NCI-H1092 treated with DMSO at 0.1 percent for 48 hours (cell line): ENCODE data around the gene LAMB1.
A peak's percentile ranks its signal among the peaks of the same experiment; 100 is the strongest.
"Not testable (repeated sequence)": the region's sequence is repeated elsewhere in the genome, so short reads cannot be mapped to it uniquely, and the experiment has no call there.

Source experiments
- DNase-seq: peaks from one replicate; lab custom pipeline; 2025; lab: John Stamatoyannopoulos, UW

The LAMB1 gene

GRCh38 chr7:107946451-107946850 lies 56.5 kb downstream of the LAMB1 start:
- no peak for DNase-seq

DNA sequence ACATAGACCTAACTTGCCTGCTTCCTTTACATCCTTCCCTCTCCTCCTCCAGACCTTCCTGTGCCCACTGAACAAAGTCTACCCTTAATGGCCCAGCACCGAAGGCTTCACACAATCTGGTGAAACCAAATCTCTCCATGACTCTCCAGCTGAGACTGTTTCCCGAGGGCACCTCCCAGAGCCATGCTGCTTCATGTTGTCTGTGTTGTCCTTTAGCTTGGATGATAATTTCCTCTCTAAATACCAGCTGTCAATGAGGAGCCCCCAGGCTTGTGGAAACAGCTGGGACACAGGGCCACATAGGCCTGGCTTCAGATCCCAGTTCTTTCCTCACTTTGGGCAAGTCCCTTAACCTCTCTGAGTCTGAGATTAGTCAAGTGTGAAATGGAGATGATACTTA lies 57.6 kb downstream of the LAMB1 start:
- no peak for DNase-seq

GRCh38 chr7:107944411-107945169 lies 58.4 kb downstream of the LAMB1 start:
- no peak for DNase-seq

- DNase-seq = no peak
Measured at GRCh38 chr7:107943018-107943417, 59.9 kb downstream of the LAMB1 start.

- no peak for DNase-seq
Measured at GRCh38 chr7:107940951-107941350, 62.0 kb downstream of the LAMB1 start.

- no peak for DNase-seq
Measured at GRCh38 chr7:107939573-107940489, 63.1 kb downstream of the LAMB1 start.

DNA sequence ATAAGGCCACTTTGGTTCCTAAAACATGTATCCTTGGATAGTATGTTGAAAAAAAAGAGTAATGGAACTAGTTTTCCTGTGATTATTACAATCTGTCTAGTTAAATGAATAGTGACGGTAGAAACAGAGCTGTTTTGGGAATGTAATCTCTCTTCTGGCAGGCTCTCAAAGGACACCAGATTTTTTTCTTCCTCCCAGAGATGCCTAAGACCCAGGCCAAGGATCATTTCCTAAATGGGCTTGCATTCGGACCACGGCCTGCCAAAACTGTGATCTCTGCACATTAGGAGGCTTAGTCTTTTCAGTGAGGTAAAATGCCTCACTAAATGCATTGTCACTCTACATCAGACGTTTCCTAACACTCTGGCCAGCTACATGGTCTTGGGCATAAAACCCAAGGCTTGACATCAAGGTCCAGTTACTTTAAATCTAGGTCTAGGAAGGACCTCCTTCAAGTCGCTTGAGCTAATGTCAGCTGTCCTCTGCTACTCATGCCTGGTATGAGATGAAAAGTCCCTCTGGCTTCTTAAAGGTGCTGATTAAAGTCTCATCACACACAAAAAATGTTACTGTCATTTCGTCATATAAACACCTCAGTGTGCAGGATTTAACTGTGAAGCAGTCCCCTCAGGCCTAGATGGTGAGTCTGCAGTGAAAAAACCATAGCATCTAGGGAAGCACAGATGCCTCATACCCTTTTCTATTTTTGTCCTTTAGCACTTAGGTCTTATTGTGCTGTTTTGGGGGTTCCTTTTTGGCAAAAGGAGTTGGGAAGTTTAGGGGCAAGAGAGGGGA lies 64.3 kb downstream of the LAMB1 start:
- DNase-seq = no peak

GRCh38 chr7:107937531-107937930 lies 65.4 kb downstream of the LAMB1 start:
- no peak for DNase-seq

DNA sequence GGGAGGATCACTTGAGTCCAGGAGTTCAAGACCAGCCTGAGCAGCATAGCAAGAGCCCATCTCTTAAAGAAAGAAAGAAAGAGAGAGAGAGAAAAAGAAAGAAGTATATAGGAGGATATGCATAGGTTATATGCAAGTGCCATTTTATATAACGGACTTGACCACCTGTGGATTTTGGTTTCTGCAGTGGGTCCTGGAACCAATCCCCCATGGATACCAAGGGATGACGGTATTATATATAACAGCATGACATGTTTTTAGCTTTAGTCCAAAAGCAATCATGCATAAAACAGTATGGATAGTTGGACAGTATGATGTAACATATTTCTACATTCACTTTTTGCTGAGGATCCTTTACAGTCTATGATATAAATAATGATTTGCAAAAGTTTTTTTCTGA lies 66.6 kb downstream of the LAMB1 start:
- DNase-seq = no peak

DNA sequence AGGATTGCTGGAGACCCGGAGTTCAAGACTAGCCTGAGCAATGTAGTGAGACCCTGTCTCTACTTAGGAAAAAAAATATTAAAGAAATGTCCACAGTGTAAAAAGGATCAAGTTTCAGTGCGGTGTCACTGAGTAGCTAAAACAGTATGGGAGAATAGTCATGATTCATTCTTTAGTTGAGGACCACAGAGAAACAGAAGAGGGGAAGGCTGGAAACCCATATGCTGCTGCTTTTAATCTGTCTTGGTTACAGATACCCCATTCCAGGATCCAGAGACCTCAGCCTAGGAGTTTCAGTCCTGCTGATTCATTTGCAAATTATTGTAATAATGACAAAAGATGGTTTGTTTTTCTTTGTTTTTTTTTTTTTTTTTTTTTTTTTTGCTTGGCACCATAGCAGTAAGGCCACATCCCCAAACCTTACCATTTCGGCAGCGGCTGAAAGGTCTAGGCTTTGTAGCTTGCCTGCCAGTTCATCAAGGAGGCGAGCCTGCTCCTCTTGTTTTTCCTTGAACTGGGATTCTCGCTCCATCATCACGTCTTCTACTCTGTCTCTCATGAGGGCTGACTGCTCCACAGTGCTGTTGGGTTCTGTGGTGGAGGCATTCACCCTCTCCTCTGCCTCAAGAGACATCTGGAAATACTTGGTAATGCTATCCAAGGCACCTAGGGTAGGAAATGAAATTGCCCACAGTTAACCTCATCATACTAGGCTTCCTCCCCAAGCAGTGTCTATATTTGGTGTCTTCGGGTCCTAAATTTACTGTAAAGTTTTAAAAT lies 67.8 kb downstream of the LAMB1 start:
- DNase-seq = no peak

DNA sequence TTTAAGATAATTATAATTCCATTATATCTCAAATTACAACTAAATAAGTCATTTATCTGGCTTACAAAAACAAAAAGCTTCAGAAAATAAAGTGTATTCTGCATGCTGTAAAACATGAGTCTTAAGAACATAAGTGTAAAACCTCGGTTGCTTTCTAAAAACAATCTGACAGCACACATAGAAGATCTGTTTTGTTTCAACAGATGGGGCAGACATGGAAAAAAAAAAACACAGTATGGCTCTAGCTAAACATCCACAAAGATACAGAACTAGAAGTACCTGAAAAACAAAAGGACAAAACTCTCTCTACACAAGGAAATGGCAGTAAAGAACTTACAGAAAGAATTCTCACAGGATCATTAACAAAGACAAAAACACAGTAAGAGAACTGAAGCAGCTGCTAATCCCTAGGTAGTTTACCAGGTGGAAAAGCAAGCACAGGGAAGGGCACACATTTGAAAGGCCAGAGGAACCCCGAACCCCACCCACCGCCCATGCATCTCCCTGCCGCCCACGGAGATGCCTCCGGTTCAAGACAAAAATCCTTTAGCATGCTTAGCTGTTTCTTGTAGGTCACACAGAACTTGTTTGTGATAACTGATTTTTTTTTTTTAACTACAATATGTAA lies 69.5 kb downstream of the LAMB1 start:
- DNase-seq = no peak

- DNase-seq = no peak
Measured at GRCh38 chr7:107932805-107933204, 70.2 kb downstream of the LAMB1 start.

GRCh38 chr7:107931740-107932515 lies 71.0 kb downstream of the LAMB1 start:
- DNase-seq = no peak

DNA sequence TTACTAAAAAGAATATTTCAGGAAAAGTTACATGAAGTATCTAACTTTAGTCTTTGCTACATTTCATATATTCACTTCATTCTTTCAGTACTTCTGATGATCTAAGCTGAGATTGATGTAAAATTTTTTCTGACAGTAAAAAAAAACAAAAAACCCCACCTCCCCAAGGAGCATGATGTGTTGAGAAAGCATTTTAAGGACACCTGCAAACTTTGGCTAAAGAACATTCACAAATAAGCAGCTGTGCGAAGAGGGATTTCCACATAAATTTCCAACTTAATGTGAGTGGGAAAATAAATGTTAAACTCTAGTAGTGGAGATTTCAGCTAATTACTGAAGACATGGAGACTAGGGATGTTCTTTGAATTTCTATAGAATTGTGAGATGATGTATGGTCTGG lies 76.5 kb downstream of the LAMB1 start:
- DNase-seq = no peak

DNA sequence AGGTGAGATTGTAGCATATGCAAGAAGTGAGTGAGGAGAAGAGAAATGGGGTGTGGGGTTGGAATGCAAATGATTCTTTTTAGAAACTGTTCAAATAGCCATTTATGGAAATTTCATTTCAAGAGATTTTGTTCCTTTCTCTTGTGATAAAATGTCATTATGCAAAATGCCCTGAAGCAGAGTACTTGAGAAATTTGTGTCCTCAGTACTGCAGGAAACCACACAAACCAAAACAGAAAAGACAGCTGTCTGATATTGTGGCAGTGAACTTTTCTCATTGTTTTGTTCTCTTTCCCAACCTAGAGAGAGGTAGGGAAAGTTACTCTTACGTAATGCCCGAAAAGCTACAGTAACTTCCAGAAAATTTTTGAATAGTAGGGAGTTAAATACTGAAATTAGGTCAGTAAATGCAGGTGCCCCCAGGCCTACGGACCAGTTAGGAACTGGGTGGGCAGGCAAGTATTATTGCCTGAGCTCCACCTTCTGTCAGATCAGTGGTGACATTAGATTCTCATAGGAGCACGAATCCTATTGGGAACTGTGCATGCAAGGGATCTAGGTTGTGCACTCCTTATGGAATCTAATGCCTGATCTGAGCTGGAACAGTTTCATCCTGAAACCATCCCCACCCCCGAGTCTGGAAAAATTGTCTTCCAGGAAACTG lies 78.0 kb downstream of the LAMB1 start:
- no peak for DNase-seq

DNA sequence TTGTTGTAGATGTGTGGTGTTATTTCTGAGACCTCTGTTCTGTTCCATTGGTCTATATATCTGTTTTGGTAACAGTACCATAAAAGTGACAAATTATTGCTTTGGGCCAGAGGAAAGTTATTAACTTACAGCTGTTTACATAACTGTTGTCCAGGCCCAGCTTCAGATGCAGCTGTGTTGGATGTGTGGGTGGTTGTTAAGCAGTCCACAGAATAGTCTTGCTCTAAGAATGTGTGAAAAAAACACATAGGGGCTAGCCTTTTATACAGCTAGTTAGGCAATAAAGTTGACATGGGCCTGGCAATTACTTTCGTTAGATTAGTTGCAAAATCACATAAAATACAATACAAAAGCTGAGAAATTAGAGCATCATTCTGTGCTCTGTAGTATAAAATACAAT lies 80.1 kb downstream of the LAMB1 start:
- no peak for DNase-seq

DNA sequence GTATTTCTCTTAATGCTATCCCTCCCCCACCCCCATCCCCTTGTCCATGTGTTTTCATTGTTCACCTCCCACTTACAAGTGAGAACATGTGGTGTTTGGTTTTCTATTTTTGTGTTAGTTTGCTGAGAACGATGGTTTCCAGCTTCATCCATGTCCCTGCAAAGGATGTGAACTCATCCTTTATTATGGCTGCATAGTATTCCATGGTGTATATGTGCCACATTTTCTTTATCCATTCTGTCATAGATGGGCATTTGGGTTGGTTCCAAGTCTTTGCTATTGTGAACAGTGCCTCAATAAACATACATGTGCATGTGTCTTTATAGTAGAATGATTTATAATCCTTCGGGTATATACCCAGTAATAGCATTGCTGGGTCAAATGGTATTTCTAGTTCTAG lies 81.1 kb downstream of the LAMB1 start:
- not testable (repeated sequence) for DNase-seq

GRCh38 chr7:107920048-107920772 lies 82.8 kb downstream of the LAMB1 start:
- DNase-seq = peak; percentile 7

GRCh38 chr7:107918948-107919347 lies 84.0 kb downstream of the LAMB1 start:
- DNase-seq = no peak
